ENCODE data around the gene USP7.
"Not testable (repeated sequence)": the region's sequence is repeated elsewhere in the genome, so short reads cannot be mapped to it uniquely, and the experiment has no call there.

Gene USP7

GRCh38 chr16:8923199-8923598 lies 40.5 kb downstream of the USP7 start:
- no peak for DNase-seq

GRCh38 chr16:8921347-8921984 lies 42.2 kb downstream of the USP7 start:
- no peak for DNase-seq

- DNase-seq: no peak
Measured at GRCh38 chr16:8920645-8921346, 42.9 kb downstream of the USP7 start.

GRCh38 chr16:8919934-8920462 lies 43.7 kb downstream of the USP7 start:
- DNase-seq: no peak

GRCh38 chr16:8919089-8919933 lies 44.4 kb downstream of the USP7 start:
- DNase-seq: no peak

GRCh38 chr16:8917336-8917735 lies 46.4 kb downstream of the USP7 start:
- not testable (repeated sequence) for DNase-seq

GRCh38 chr16:8916541-8917225 lies 47.0 kb downstream of the USP7 start:
- DNase-seq: no peak

- no peak for DNase-seq
Measured at GRCh38 chr16:8915722-8916301, 47.9 kb downstream of the USP7 start.

GRCh38 chr16:8914098-8914497 lies 49.6 kb downstream of the USP7 start:
- DNase-seq: no peak

- DNase-seq: no peak
Measured at GRCh38 chr16:8912793-8913192, 50.9 kb downstream of the USP7 start.

GRCh38 chr16:8910811-8911210 lies 52.9 kb downstream of the USP7 start:
- DNase-seq: no peak

GRCh38 chr16:8908810-8909468 lies 54.8 kb downstream of the USP7 start:
- DNase-seq: no peak

GRCh38 chr16:8907096-8907495 lies 56.6 kb downstream of the USP7 start:
- no peak for DNase-seq

GRCh38 chr16:8905795-8906591 lies 57.7 kb downstream of the USP7 start:
- no peak for DNase-seq

- DNase-seq: peak; percentile 41 to 51
Measured at GRCh38 chr16:8905168-8905762, 58.4 kb downstream of the USP7 start.

GRCh38 chr16:8904018-8904430 lies 59.7 kb downstream of the USP7 start:
- DNase-seq: no peak

GRCh38 chr16:8903004-8903403 lies 60.7 kb downstream of the USP7 start:
- DNase-seq: no peak

- DNase-seq: no peak
Measured at GRCh38 chr16:8901320-8901861, 62.3 kb downstream of the USP7 start.

- DNase-seq: no peak
Measured at GRCh38 chr16:8900343-8900742, 63.4 kb downstream of the USP7 start.

GRCh38 chr16:8899709-8900317 lies 63.9 kb downstream of the USP7 start:
- no peak for DNase-seq
